ENCODE results near the gene C1orf226.

C1orf226 gene

DNA sequence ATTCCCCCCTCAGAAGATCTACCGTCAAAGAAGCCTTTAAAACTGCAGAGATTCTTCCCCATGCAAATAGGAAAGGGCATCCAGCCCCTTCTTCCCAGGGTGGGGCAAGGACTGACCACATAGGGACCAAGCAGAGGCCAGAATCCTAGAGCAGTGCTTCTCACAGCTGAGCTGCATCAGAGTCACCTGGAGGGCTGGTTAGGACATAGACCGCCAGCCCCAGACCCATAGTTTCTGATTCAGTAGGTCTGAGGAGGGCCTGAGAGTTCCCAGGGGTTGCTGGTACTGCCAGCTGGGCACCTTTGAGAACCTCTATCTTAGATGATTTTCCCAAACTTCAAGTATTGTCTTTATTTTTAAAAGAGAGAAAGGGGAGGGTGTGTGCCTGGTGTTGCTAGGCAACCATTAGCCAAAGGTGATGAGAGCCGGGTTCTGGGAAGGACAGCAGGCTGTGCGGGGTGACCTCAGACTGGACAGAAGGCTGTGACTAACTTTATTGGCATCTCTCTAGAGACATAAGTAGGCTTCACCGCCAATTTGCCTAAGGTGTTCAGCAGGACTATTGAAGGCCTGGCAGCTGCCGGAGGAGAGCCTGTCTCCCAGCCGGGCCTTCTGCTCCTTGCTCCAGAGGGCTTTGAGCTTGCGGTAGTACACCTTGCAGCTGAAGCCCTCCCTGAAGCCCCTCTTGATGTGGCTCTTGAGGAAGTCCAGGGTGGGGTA is 7.8 kb upstream of the C1orf226 start:
- H2BK5ac ChIP-seq (ENCODE audit: low read length), result peak overlapping the region; percentile 29
- H3K9me3 ChIP-seq (replicated peaks in 1 of 2; ENCODE audit: control insufficient read depth in 2 of 2, insufficient read depth in 1 of 2, low read depth in 1 of 2, low read length in 2 of 2), result no peaks in the 10 kb centered on the region
- H3K4me2 ChIP-seq (ENCODE audit: insufficient read depth, low read length, poor library complexity, severe bottlenecking), result no peak overlapping the region
- H4K8ac ChIP-seq (ENCODE audit: low read depth, low read length), result no peak overlapping the region
- H3K4ac ChIP-seq (ENCODE audit: low read length), result no peak overlapping the region
- peak overlapping the region; percentile 52 for H3K23ac ChIP-seq (ENCODE audit: low read depth, low read length, poor library complexity)
- peak overlapping the region; percentile 25 for H2AK5ac ChIP-seq (ENCODE audit: low read depth, low read length)
- no peak overlapping the region for H4K91ac ChIP-seq (ENCODE audit: low read depth, low read length, poor library complexity)
- no CpG with 5 or more reads among the region's 8 CpGs for WGBS, 2 donors (ENCODE audit: extremely low coverage in 2 of 2, insufficient read length in 2 of 2, insufficient replicate concordance in 1 of 2)
- no peak overlapping the region for H3K14ac ChIP-seq (ENCODE audit: low read length)
- no peak overlapping the region for H2AFZ ChIP-seq (ENCODE audit: low read length)
- no peak overlapping the region for H3K9ac ChIP-seq (ENCODE audit: low read depth, low read length, poor library complexity)
- DNase-seq (ENCODE audit: low spot score), result no peak
- peaks cover 0 to 45% of the 10 kb centered on the region in 2 donors for H3K36me3 ChIP-seq (replicated peaks in 1 of 2; ENCODE audit: control insufficient read depth in 2 of 2, insufficient read depth in 2 of 2, low read length in 2 of 2)
- H2BK120ac ChIP-seq (ENCODE audit: low read depth, low read length), result no peak overlapping the region
- no peak overlapping the region for H3K27ac ChIP-seq (replicated peaks; ENCODE audit: low read length)
- H3K27me3 ChIP-seq (ENCODE audit: control insufficient read depth in 3 of 3, insufficient read depth in 3 of 3, low read depth in 1 of 3, low read length in 3 of 3), result no peaks in the 10 kb centered on the region
- no peak overlapping the region for H3K4me3 ChIP-seq (ENCODE audit: low read length in 2 of 2)
- peaks cover 2 to 14% of the 10 kb centered on the region in 2 donors for H3K4me1 ChIP-seq (ENCODE audit: control insufficient read depth in 2 of 2, insufficient read depth in 1 of 2, low read depth in 1 of 2, low read length in 2 of 2)
- H3K79me1 ChIP-seq (ENCODE audit: low read depth, low read length), result no peaks in the 10 kb centered on the region
- H3K18ac ChIP-seq (ENCODE audit: low read length), result peak overlapping the region; percentile 3
- no peak overlapping the region for H2BK15ac ChIP-seq (ENCODE audit: low read length)
- no peak overlapping the region for H2BK12ac ChIP-seq (ENCODE audit: low read length)

DNA sequence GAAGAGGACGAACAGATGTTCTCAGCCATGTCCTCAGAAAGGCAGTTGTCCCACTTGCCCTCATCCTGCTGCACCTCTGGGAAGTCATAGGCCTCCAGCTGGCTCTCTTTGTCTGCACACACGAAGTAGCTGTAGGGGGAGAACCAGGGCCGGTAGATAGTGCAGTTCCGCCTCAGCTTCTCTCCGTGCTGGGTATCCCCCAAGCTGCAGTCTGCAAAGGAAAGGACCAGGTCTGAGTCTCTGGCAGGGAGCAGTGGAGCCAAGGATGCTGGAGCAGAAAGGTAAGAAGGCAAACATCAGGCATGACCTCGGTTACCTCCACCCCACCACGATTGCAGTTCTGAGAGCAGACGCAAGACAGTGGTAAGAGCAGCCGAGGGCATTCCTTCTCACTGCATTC is 7.1 kb upstream of the C1orf226 start:
- H3K18ac ChIP-seq (ENCODE audit: low read length), result peak overlapping the region; percentile 78
- no peak overlapping the region for H4K8ac ChIP-seq (ENCODE audit: low read depth, low read length)
- H2AFZ ChIP-seq (ENCODE audit: low read length), result no peak overlapping the region
- peak overlapping the region; percentile 29 for H2BK5ac ChIP-seq (ENCODE audit: low read length)
- no peak overlapping the region for H2AK5ac ChIP-seq (ENCODE audit: low read depth, low read length)
- peak overlapping the region; percentile 50 for H3K9ac ChIP-seq (ENCODE audit: low read depth, low read length, poor library complexity)
- peaks cover 0 to 38% of the 10 kb centered on the region in 2 donors for H3K36me3 ChIP-seq (replicated peaks in 1 of 2; ENCODE audit: control insufficient read depth in 2 of 2, insufficient read depth in 2 of 2, low read length in 2 of 2)
- H3K4me1 ChIP-seq (ENCODE audit: control insufficient read depth in 2 of 2, insufficient read depth in 1 of 2, low read depth in 1 of 2, low read length in 2 of 2), result peaks cover 2 to 14% of the 10 kb centered on the region in 2 donors
- peak overlapping the region; percentile 12 for H2BK15ac ChIP-seq (ENCODE audit: low read length)
- no peak overlapping the region for H3K4ac ChIP-seq (ENCODE audit: low read length)
- H2BK12ac ChIP-seq (ENCODE audit: low read length), result no peak overlapping the region
- no peaks in the 10 kb centered on the region for H3K27me3 ChIP-seq (ENCODE audit: control insufficient read depth in 3 of 3, insufficient read depth in 3 of 3, low read depth in 1 of 3, low read length in 3 of 3)
- no peak for DNase-seq (ENCODE audit: low spot score)
- no peak overlapping the region for H3K4me2 ChIP-seq (ENCODE audit: insufficient read depth, low read length, poor library complexity, severe bottlenecking)
- H2BK120ac ChIP-seq (ENCODE audit: low read depth, low read length), result no peak overlapping the region
- no peak overlapping the region for H4K91ac ChIP-seq (ENCODE audit: low read depth, low read length, poor library complexity)
- no peaks in the 10 kb centered on the region for H3K9me3 ChIP-seq (replicated peaks in 1 of 2; ENCODE audit: control insufficient read depth in 2 of 2, insufficient read depth in 1 of 2, low read depth in 1 of 2, low read length in 2 of 2)
- no peak overlapping the region for H3K27ac ChIP-seq (replicated peaks; ENCODE audit: low read length)
- H3K23ac ChIP-seq (ENCODE audit: low read depth, low read length, poor library complexity), result peak overlapping the region; percentile 52
- H3K79me1 ChIP-seq (ENCODE audit: low read depth, low read length), result no peaks in the 10 kb centered on the region
- no CpG with 5 or more reads among the region's 9 CpGs for WGBS, 2 donors (ENCODE audit: extremely low coverage in 2 of 2, insufficient read length in 2 of 2, insufficient replicate concordance in 1 of 2)
- H3K14ac ChIP-seq (ENCODE audit: low read length), result no peak overlapping the region
- no peak overlapping the region for H3K4me3 ChIP-seq (ENCODE audit: low read length in 2 of 2)

- Histone ChIP-seq H3K18ac (ENCODE audit: low read length) (no peak overlapping the region), H2BK120ac (ENCODE audit: low read depth, low read length) (no peak overlapping the region), H3K4me2 (ENCODE audit: insufficient read depth, low read length, poor library complexity, severe bottlenecking) (no peak overlapping the region), H3K36me3 (replicated peaks in 1 of 2; ENCODE audit: control insufficient read depth in 2 of 2, insufficient read depth in 2 of 2, low read length in 2 of 2) (peaks cover 0 to 32% of the 10 kb centered on the region in 2 donors), H3K9me3 (replicated peaks in 1 of 2; ENCODE audit: control insufficient read depth in 2 of 2, insufficient read depth in 1 of 2, low read depth in 1 of 2, low read length in 2 of 2) (no peaks in the 10 kb centered on the region), H3K27ac (replicated peaks; ENCODE audit: low read length) (no peak overlapping the region), H3K23ac (ENCODE audit: low read depth, low read length, poor library complexity) (no peak overlapping the region), H3K27me3 (ENCODE audit: control insufficient read depth in 3 of 3, insufficient read depth in 3 of 3, low read depth in 1 of 3, low read length in 3 of 3) (no peaks in the 10 kb centered on the region), H4K91ac (ENCODE audit: low read depth, low read length, poor library complexity) (no peak overlapping the region), H2BK12ac (ENCODE audit: low read length) (no peak overlapping the region), H2BK5ac (ENCODE audit: low read length) (peak overlapping the region; percentile 29), H2AK5ac (ENCODE audit: low read depth, low read length) (no peak overlapping the region), H2BK15ac (ENCODE audit: low read length) (no peak overlapping the region), H3K4ac (ENCODE audit: low read length) (no peak overlapping the region), H3K4me3 (ENCODE audit: low read length in 2 of 2) (no peak overlapping the region), H3K79me1 (ENCODE audit: low read depth, low read length) (no peaks in the 10 kb centered on the region), H2AFZ (ENCODE audit: low read length) (no peak overlapping the region), H4K8ac (ENCODE audit: low read depth, low read length) (no peak overlapping the region), H3K14ac (ENCODE audit: low read length) (no peak overlapping the region), H3K4me1 (ENCODE audit: control insufficient read depth in 2 of 2, insufficient read depth in 1 of 2, low read depth in 1 of 2, low read length in 2 of 2) (peaks cover 2 to 14% of the 10 kb centered on the region in 2 donors), H3K9ac (ENCODE audit: low read depth, low read length, poor library complexity) (no peak overlapping the region)
- WGBS, 2 donors (ENCODE audit: extremely low coverage in 2 of 2, insufficient read length in 2 of 2, insufficient replicate concordance in 1 of 2), result no CpG with 5 or more reads among the region's 8 CpGs
- no peak for DNase-seq (ENCODE audit: low spot score)
Measured at GRCh38 chr1:162375463-162375862, 6.1 kb upstream of the C1orf226 start.

GRCh38 chr1:162376691-162377090 is 4.8 kb upstream of the C1orf226 start, which contains the start of gene SPATA46:
Gene SPATA46, minus strand, starts transcription at chr1:162376854. Its CDS starts 64 bp downstream, at chr1:162376790.
- Histone ChIP-seq H2BK15ac (ENCODE audit: low read length) (no peak within 1 kb of the TSS), H3K4me3 (ENCODE audit: low read length in 2 of 2) (no peak within 1 kb of the TSS)
- no peak for DNase-seq (ENCODE audit: low spot score)

More at GRCh38 chr1:162376691-162377090, 4.8 kb upstream of the C1orf226 start, which contains the start of gene SPATA46:
- Histone ChIP-seq H3K79me1 (ENCODE audit: low read depth, low read length) (no peaks in the 10 kb centered on the region), H4K8ac (ENCODE audit: low read depth, low read length) (no peak within 1 kb of the TSS), H3K4me2 (ENCODE audit: insufficient read depth, low read length, poor library complexity, severe bottlenecking) (no peak within 1 kb of the TSS), H2BK120ac (ENCODE audit: low read depth, low read length) (no peak within 1 kb of the TSS), H2AFZ (ENCODE audit: low read length) (no peak within 1 kb of the TSS), H3K23ac (ENCODE audit: low read depth, low read length, poor library complexity) (no peak within 1 kb of the TSS), H2BK5ac (ENCODE audit: low read length) (no peak within 1 kb of the TSS), H3K4ac (ENCODE audit: low read length) (no peak within 1 kb of the TSS), H3K18ac (ENCODE audit: low read length) (no peak within 1 kb of the TSS), H2BK12ac (ENCODE audit: low read length) (no peak within 1 kb of the TSS), H3K14ac (ENCODE audit: low read length) (no peak within 1 kb of the TSS), H3K36me3 (replicated peaks in 1 of 2; ENCODE audit: control insufficient read depth in 2 of 2, insufficient read depth in 2 of 2, low read length in 2 of 2) (peaks cover 0 to 27% of the 10 kb centered on the region in 2 donors), H2AK5ac (ENCODE audit: low read depth, low read length) (no peak within 1 kb of the TSS), H3K27me3 (ENCODE audit: control insufficient read depth in 3 of 3, insufficient read depth in 3 of 3, low read depth in 1 of 3, low read length in 3 of 3) (no peaks in the 10 kb centered on the region), H3K27ac (replicated peaks; ENCODE audit: low read length) (no peak within 1 kb of the TSS), H3K9me3 (replicated peaks in 1 of 2; ENCODE audit: control insufficient read depth in 2 of 2, insufficient read depth in 1 of 2, low read depth in 1 of 2, low read length in 2 of 2) (no peaks in the 10 kb centered on the region), H4K91ac (ENCODE audit: low read depth, low read length, poor library complexity) (no peak within 1 kb of the TSS), H3K9ac (ENCODE audit: low read depth, low read length, poor library complexity) (no peak within 1 kb of the TSS), H3K4me1 (ENCODE audit: control insufficient read depth in 2 of 2, insufficient read depth in 1 of 2, low read depth in 1 of 2, low read length in 2 of 2) (peaks cover 2 to 14% of the 10 kb centered on the region in 2 donors)
- no CpG with 5 or more reads among the region's 5 CpGs for WGBS, 2 donors (ENCODE audit: extremely low coverage in 2 of 2, insufficient read length in 2 of 2, insufficient replicate concordance in 1 of 2)

Data from neuronal stem cell (in vitro differentiated cells).